Body of pancreas (tissue), 4 donors: ENCODE results near the gene PRM1. TPM values are rescaled to one million over a fixed set of nuclear protein-coding genes. Genes with fewer than 3 reads are reported as not detected.

Experiments
- ATAC-seq: fragments of 150-250 bp; one replicate; pipeline ENCODE4 v1.9.1; 2016
- DNase-seq, 4 donors: peaks; one replicate each; pipeline ENCODE4 v3.0.0-alpha.2; 2019
- H3K27ac ChIP-seq, 4 donors: fragments of 200-600 bp; sonication (generic); 1 replicate in 3 of 4; 2 replicates in 1 of 4; pipeline versions ENCODE4 v1.5.1 to v1.6.1; 2016 to 2019; ENCODE audit warnings: mild to moderate bottlenecking in 1 of 4, mixed read lengths in 1 of 4, moderate library complexity in 1 of 4
- H3K27me3 ChIP-seq, 2 donors: fragments of 200-600 bp; sonication (generic); one replicate each; pipeline ENCODE4 v1.6.0; 2016; ENCODE audit warnings: mild to moderate bottlenecking in 1 of 2
- H3K36me3 ChIP-seq, 2 donors: fragments of 200-600 bp; sonication (generic); replicated peaks in 1 of 2; 2 replicates each; pipeline ENCODE4 v1.5.1; 2016; ENCODE audit warnings: low read depth in 2 of 2; ENCODE audit not compliant: insufficient read depth in 1 of 2
- H3K4me1 ChIP-seq: fragments of 200-600 bp; sonication (generic); one replicate; pipeline ENCODE4 v1.6.0; 2016
- H3K4me3 ChIP-seq, 2 donors: fragments of 200-600 bp; sonication (generic); 1 replicate in 1 of 2; 2 replicates in 1 of 2; pipeline ENCODE4 v1.5.1; 2016 to 2019
- H3K9me3 ChIP-seq, 3 donors: fragments of 200-600 bp; sonication (generic); 1 replicate in 2 of 3; 2 replicates in 1 of 3; pipeline ENCODE4 v1.5.1; 2016
- POLR2A ChIP-seq, 3 donors: fragments of 450-650 bp; IDR thresholded peaks; one replicate each; pipeline ENCODE4 v1.6.1; 2016; ENCODE audit warnings: antibody characterized with exemption in 3 of 3, mild to moderate bottlenecking in 2 of 3
- WGBS, 2 donors: methylation state at CpG; one replicate each; pipeline ENCODE4 v1.1.5; 2017; 5-methylcytosine and 5-hydroxymethylcytosine counted together
- intact Hi-C: fragments of 100-400 bp; cut with DNase I; formaldehyde crosslinking; loops from one replicate; pipeline ENCODE4 v1.15.1; 2023
- total RNA-seq, 2 donors: library from RNA; depleted of rRNA; stranded (reverse); fragments of >200 nt; gene quantifications; one replicate each; pipeline ENCODE4 v1.1.0, GENCODE V29; 2016
- TF ChIP-seq, protein P1 (sequence below), 7 experiments: fragments of 450-650 bp in 4 of 7; fragments of 200-600 bp in 3 of 7; sonication (generic) in 3 of 7; IDR thresholded peaks; one replicate each; pipeline ENCODE4 v1.5.1; 2016 to 2019; ENCODE audit warnings: antibody characterized with exemption in 7 of 7

The PRM1 gene
- total RNA-seq, 2 donors from 2014 or later, result not detected

DNA sequence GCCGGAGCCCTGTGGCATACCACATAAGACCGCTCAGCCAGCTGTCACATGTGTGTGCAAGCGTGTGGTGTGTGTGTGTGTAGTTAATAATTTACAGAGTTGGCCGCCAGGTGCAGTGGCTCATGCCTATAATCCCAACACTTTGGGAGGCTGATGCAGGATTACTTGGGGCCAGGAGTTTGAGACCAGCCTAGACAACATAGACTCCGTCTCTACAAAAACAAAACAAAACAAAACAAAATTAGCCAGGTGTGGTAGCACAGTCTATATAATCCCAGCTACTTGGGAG is 45.5 kb downstream of the PRM1 start:
- H3K36me3 ChIP-seq, result no peaks in the 10 kb centered on the region
- H3K27me3 ChIP-seq, result no peaks in the 10 kb centered on the region
- H3K4me3 ChIP-seq, result no peak overlapping the region
- DNase-seq (peak; percentile 51 to 77 (median 74)), ATAC-seq (peak; percentile 74)
- TF ChIP-seq, protein P1, sequence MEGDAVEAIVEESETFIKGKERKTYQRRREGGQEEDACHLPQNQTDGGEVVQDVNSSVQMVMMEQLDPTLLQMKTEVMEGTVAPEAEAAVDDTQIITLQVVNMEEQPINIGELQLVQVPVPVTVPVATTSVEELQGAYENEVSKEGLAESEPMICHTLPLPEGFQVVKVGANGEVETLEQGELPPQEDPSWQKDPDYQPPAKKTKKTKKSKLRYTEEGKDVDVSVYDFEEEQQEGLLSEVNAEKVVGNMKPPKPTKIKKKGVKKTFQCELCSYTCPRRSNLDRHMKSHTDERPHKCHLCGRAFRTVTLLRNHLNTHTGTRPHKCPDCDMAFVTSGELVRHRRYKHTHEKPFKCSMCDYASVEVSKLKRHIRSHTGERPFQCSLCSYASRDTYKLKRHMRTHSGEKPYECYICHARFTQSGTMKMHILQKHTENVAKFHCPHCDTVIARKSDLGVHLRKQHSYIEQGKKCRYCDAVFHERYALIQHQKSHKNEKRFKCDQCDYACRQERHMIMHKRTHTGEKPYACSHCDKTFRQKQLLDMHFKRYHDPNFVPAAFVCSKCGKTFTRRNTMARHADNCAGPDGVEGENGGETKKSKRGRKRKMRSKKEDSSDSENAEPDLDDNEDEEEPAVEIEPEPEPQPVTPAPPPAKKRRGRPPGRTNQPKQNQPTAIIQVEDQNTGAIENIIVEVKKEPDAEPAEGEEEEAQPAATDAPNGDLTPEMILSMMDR (IDR thresholded peaks at IDR 0.05), result no peak
- no peak for TF ChIP-seq POLR2A (IDR thresholded peaks at IDR 0.05)
- WGBS, 2 donors, result 16 to 25% methylated on average over 5 of the region's 5 CpGs
- H3K9me3 ChIP-seq, result no peaks in the 10 kb centered on the region
- intact Hi-C loops, result no loop called here
- H3K27ac ChIP-seq, result no peak overlapping the region
- peaks cover 9% of the 10 kb centered on the region for H3K4me1 ChIP-seq

DNA sequence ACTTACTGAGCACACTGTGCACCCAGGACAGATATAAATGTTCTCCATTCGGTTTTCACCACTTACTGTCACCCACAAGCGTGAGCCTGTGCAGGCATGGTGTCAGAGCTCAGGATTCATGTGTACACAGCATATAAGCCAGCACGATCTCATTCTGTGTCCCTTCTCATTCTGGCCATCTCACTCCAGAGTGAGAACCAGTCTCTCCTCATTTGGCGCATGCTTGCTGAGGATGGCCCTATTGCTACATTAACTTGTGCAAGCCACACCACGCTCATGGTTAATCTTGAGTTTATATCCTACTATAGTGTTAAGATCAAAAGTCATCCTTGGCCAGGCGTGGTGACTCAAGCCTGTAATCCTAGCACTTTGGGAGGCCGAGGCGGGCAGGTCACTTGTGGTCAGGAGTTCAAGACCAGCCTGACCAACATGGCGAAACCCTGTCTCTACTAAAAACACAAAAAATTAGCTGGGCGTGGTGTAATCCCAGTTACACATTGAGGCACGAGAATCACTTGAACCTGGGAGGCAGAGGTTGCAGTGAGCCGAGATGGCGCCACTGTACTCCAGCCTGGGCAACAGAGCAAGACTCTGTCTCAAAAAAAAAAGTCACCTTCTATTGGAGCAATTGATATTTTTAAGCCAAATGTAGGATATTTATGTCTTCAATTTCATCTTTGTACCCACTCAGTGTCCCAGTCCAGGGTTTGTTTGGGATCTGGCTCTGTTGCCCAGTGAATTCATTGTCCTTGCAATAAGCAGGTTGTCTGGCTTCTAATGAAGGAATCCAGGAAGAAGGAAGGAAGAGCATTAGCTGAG is 46.0 kb downstream of the PRM1 start:
- Histone ChIP-seq H3K4me1 (peaks cover 9% of the 10 kb centered on the region), H3K9me3 (no peaks in the 10 kb centered on the region), H3K36me3 (no peaks in the 10 kb centered on the region), H3K27ac (no peak overlapping the region), H3K4me3 (no peak overlapping the region), H3K27me3 (no peaks in the 10 kb centered on the region)
- TF ChIP-seq POLR2A (IDR thresholded peaks at IDR 0.05), result peak in 1 of 3 donors; percentile 7
- TF ChIP-seq, protein P1 (IDR thresholded peaks at IDR 0.05), result no peak
- DNase-seq (no peak), ATAC-seq (no peak)
- intact Hi-C loops, result no loop called here
- WGBS, 2 donors, result 86 to 96% methylated on average over 10 to 13 of the region's 13 CpGs

- no peaks in the 10 kb centered on the region for H3K36me3 ChIP-seq
- TF ChIP-seq, protein P1 (IDR thresholded peaks at IDR 0.05), result no peak
- no peak for TF ChIP-seq POLR2A (IDR thresholded peaks at IDR 0.05)
- DNase-seq (no peak), ATAC-seq (no peak)
- WGBS, 2 donors, result 79 to 84% methylated on average over 8 of the region's 8 CpGs
- peaks cover 12% of the 10 kb centered on the region for H3K4me1 ChIP-seq
- intact Hi-C loops, result no loop called here
- no peaks in the 10 kb centered on the region for H3K9me3 ChIP-seq
- H3K27ac ChIP-seq, result peak overlapping the region in 1 of 4 donors; percentile 22
- H3K4me3 ChIP-seq, result no peak overlapping the region
- H3K27me3 ChIP-seq, result no peaks in the 10 kb centered on the region
These were observed 47.3 kb downstream of the PRM1 start for GRCh38 chr16:11233727-11234376.

DNA sequence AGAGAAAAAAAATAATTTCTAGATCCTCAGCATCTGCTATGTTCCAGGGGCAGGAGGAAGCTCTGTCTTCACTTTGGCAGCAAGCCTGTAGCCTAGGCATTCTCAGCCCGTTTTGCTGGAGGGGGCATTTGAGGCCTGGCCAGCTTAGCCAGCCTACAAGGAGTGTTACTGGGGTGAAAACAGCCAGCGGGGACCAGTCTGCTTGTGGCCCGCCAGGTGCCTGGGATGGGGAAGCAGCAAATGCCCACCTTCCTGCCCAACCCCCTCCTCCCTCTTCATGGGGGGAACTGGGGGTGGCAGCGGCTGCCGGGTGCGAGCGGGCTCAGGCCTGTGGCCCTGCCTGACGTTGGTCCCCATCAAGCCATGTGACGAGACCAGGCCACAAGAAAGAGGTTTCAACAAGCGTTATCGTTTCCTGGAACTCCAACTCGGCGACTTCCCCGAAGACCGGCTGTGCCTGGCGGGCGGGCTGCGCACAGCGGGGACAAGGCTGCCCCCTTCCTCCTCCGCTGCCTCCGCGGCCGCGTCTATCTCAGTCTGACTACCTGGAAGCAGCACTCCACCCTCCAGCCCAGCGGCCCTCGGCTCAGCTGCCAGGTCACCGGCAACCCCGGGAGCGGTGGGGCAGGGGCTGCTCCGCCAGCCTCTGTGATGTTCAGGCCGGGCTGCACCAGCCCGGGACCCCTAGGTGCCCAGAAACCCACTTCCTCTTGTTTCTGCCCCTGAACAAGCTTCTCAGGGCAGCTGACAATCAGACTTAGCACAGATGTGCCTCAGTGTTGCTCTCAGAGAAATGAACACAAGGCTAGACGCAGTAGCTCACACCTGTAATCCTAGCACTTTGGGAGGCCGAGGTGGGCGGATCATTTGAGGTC is 48.0 kb downstream of the PRM1 start:
- H3K27ac ChIP-seq, result peak overlapping the region in 1 of 4 donors; percentile 22
- peaks cover 12% of the 10 kb centered on the region for H3K4me1 ChIP-seq
- ATAC-seq (no peak), DNase-seq (peak in 1 of 4 donors; percentile 51)
- no peaks in the 10 kb centered on the region for H3K27me3 ChIP-seq
- WGBS, 2 donors, result 54 to 62% methylated on average over 29 to 35 of the region's 35 CpGs
- intact Hi-C loops, result no loop called here
- H3K36me3 ChIP-seq, result no peaks in the 10 kb centered on the region
- no peaks in the 10 kb centered on the region for H3K9me3 ChIP-seq
- H3K4me3 ChIP-seq, result no peak overlapping the region
- TF ChIP-seq, protein P1 (IDR thresholded peaks at IDR 0.05), result no peak
- TF ChIP-seq POLR2A (IDR thresholded peaks at IDR 0.05), result no peak
